Stimulated activated naive CD8-positive, alpha-beta T cell treated with anti-CD3 and anti-CD28 coated beads, Interleukin-15, amount 100 ng/mL, for 72 hours (primary cell): ENCODE results near the gene TXNL4A.
A peak's percentile ranks its signal among the peaks of the same experiment; 100 is the strongest.
"Not testable (repeated sequence)": the region's sequence is repeated elsewhere in the genome, so short reads cannot be mapped to it uniquely, and the experiment has no call there.

ENCODE experiments used
- ATAC-seq: fragments of 150-1000 bp; cut with Tn5 transposase; 2 replicates; pipeline ENCODE4 v1.10.0; 2021; ENCODE audit warnings: mild to moderate bottlenecking, moderate library complexity
- DNase-seq, 2 donors: peaks; one replicate each; pipeline ENCODE4 v3.0.0; 2021 to 2022
- H3K27ac Mint-ChIP-seq, 2 donors: one replicate each; pipeline ENCODE4 v1.8.0; 2022; ENCODE audit warnings: mild to moderate bottlenecking in 2 of 2, mixed read lengths in 2 of 2, moderate library complexity in 2 of 2
- H3K27me3 Mint-ChIP-seq: one replicate; pipeline ENCODE4 v1.8.0; 2022; ENCODE audit warnings: mixed read lengths
- H3K4me1 Mint-ChIP-seq: one replicate; pipeline ENCODE4 v1.8.0; 2022; ENCODE audit warnings: mild to moderate bottlenecking, mixed read lengths
- H3K4me3 Mint-ChIP-seq, 2 donors: one replicate each; pipeline ENCODE4 v1.8.0; 2022; ENCODE audit warnings: mild to moderate bottlenecking in 2 of 2, mixed read lengths in 2 of 2, moderate library complexity in 1 of 2
- H3K9me3 Mint-ChIP-seq, 2 donors: one replicate each; pipeline ENCODE4 v1.8.0; 2022; ENCODE audit warnings: mixed read lengths in 2 of 2

TXNL4A gene, protein sequence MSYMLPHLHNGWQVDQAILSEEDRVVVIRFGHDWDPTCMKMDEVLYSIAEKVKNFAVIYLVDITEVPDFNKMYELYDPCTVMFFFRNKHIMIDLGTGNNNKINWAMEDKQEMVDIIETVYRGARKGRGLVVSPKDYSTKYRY

GRCh38 chr18:79988451-79989194 is at the start of gene TXNL4A:
TSS of gene TXNL4A (minus strand) at chr18:79988563. CDS start at chr18:79988392, 171 bp downstream.
- Mint-ChIP-seq H3K27ac (peak within 1 kb of the TSS; percentile 95 to 99), H3K4me1 (peaks cover 40% of the 10 kb centered on the region), H3K27me3 (no peaks in the 10 kb centered on the region), H3K9me3 (no peaks in the 10 kb centered on the region), H3K4me3 (peak within 1 kb of the TSS; percentile 94 to 95)
- DNase-seq, result peak; percentile 81 to 85
- peak; percentile 98 for ATAC-seq

- H3K4me3 Mint-ChIP-seq, result no peak overlapping the region
- peak overlapping the region in 1 of 2 donors; percentile 86 for H3K27ac Mint-ChIP-seq
- no peaks in the 10 kb centered on the region for H3K9me3 Mint-ChIP-seq
- ATAC-seq (no peak), DNase-seq (no peak)
- H3K4me1 Mint-ChIP-seq, result peaks cover 27% of the 10 kb centered on the region
- no peaks in the 10 kb centered on the region for H3K27me3 Mint-ChIP-seq
Measured at GRCh38 chr18:80037300-80037699, 48.9 kb upstream of the TXNL4A start.

DNA sequence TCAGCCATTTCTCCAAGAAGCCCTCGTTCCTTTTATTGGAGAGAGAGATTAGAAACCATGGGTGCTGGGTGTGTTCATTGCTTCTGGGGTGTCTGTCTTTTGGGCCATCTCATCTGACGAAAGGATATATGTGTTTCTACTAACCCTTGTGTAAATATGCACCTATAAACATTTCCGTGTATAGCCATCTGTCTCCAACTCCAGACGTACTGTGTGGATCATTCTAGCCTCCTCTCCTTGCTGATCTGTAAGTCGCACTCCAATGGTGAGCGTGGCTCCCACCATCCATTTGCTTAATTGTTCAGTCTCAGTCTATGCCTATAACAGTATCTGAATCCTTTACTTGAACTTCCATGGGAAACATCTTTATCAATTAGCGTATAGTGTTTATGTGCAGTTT is 47.6 kb upstream of the TXNL4A start:
- Mint-ChIP-seq H3K27ac (no peak overlapping the region), H3K4me1 (peaks cover 27% of the 10 kb centered on the region), H3K4me3 (peak overlapping the region; percentile 84 to 88), H3K9me3 (no peaks in the 10 kb centered on the region), H3K27me3 (no peaks in the 10 kb centered on the region)
- ATAC-seq (no peak), DNase-seq (no peak)

- peaks cover under 1% of the 10 kb centered on the region in 2 donors for H3K9me3 Mint-ChIP-seq
- ATAC-seq (no peak), DNase-seq (no peak)
- peak overlapping the region; percentile 88 to 90 for H3K27ac Mint-ChIP-seq
- H3K4me3 Mint-ChIP-seq, result peak overlapping the region; percentile 84 to 88
- peaks cover 27% of the 10 kb centered on the region for H3K4me1 Mint-ChIP-seq
- H3K27me3 Mint-ChIP-seq, result no peaks in the 10 kb centered on the region
Measured at GRCh38 chr18:80034852-80035406, 46.6 kb upstream of the TXNL4A start.

DNA sequence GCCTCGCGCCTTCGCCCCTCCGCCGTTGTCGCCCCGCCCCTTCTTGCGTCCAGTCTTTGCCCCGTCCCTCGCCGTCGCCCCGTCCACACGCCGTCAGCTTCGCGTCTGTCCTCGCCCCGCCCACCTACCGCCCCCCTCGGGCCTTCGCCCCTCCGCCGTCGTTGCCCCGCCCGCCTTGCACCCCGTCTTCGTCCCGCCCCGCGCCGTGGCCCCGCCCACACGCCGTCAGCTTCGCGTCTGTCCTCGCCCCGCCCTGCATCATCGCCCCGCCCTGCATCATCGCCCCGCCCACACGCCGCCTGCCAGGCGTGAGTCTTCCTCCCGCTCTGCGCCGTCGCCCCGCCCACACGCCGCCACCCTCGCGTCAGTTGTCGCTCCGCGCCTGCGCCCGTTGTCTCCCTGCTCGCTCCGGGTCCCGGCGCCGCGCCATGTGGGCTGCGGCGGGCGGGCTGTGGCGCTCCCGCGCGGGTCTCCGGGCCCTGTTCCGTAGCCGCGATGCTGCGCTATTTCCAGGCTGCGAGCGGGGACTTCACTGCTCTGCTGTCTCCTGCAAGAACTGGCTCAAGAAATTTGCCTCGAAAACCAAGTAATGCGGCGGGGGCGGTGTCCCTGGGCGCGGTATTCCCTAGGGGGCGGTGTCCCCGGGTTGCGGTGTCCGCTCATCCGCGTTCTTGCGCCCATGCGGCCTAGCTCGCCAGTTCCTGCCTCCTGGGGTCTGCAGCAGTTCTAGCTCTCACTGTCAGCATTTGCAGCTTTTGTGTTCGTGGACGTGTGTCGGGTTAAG is 45.9 kb upstream of the TXNL4A start, which contains the start of gene RBFA:
TSS of gene RBFA (plus strand) at position 367 of the 784 bp plus-strand sequence. CDS start at position 429, 62 bp downstream.
- ATAC-seq, result peak; percentile 86
- Mint-ChIP-seq H3K9me3 (peaks cover 5 to 6% of the 10 kb centered on the region in 2 donors), H3K4me3 (peak within 1 kb of the TSS; percentile 84 to 88), H3K4me1 (peaks cover 27% of the 10 kb centered on the region), H3K27me3 (no peaks in the 10 kb centered on the region), H3K27ac (peak within 1 kb of the TSS; percentile 90 to 95)
- peak; percentile 98 to 99 for DNase-seq

DNA sequence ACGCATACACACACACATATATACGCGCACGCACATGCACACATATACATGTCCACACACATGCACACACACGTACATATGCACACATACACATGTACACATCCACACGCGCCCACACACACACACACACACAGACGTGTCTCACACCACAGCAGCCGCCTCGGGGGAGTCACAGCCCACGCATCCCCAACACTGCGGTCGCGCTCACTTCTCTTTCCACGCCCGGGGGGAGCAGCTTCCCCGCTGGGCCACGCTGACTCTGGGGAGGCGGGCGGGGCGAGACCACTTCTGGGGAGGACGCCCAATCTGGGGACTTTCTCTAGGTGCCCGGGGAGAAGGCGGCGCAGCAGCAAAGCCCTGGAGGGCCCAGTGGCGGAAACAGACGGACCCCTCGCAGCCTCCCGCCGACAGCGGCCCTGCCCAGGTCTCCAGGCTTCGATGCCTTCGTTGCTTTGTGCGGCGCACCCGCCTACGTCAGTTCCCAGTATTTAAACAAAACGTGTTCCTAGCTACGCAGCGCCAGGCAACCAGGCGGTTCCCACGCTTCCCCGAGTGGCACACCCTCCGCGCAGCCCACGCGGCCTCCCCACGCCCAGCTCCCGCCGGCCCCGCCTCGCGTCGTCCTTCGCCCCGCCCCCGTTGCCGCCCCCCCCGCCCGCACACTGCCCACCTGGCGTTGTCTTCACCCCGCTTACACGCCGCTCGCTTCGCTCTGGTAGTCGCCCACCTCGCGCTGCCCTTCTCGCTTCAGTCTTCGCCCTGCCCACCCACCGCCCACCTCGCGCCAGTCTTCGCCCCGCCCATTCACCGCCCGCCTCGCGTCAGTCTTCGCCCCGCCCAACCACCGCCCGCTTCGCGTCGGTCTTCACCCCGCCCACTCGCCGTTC is 45.1 kb upstream of the TXNL4A start:
- Mint-ChIP-seq H3K27ac (peak overlapping the region; percentile 85 to 95), H3K4me3 (peak overlapping the region; percentile 84 to 88), H3K27me3 (no peaks in the 10 kb centered on the region), H3K4me1 (peaks cover 27% of the 10 kb centered on the region), H3K9me3 (peaks cover 5 to 6% of the 10 kb centered on the region in 2 donors)
- ATAC-seq (peak; percentile 66), DNase-seq (peak in 1 of 2 donors; percentile 80)

GRCh38 chr18:80029690-80030089 is 41.3 kb upstream of the TXNL4A start:
- peaks cover 23 to 32% of the 10 kb centered on the region in 2 donors for H3K9me3 Mint-ChIP-seq
- no peak overlapping the region for H3K4me3 Mint-ChIP-seq
- H3K4me1 Mint-ChIP-seq, result peaks cover 12% of the 10 kb centered on the region
- no peaks in the 10 kb centered on the region for H3K27me3 Mint-ChIP-seq
- ATAC-seq, result no peak
- DNase-seq, result no peak
- H3K27ac Mint-ChIP-seq, result no peak overlapping the region

DNA sequence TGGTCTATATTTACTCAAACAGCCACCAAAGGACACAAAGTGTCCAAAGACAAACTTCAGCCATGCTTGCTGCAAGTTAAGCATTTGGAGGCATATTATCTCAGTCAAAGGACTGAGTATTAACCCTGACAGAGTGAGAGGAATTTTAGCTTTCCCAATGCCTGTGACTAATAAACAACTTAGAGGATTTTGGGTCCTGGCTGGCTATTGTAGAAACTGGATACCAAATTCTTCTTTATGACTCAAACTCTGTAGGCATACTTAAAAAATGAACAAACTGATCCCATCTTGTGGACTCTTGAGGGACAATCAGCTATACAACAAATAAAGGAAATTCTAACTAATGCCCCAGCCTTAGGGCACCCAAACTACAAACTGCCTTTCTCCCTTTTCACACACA is 39.4 kb upstream of the TXNL4A start:
- H3K27ac Mint-ChIP-seq, ATAC-seq, H3K4me1 Mint-ChIP-seq, H3K27me3 Mint-ChIP-seq, H3K4me3 Mint-ChIP-seq, DNase-seq: not testable (repeated sequence)
- H3K9me3 Mint-ChIP-seq, result peaks cover 38 to 51% of the 10 kb centered on the region in 2 donors

GRCh38 chr18:80026363-80026762 is 38.0 kb upstream of the TXNL4A start:
- Mint-ChIP-seq H3K9me3 (peaks cover 45 to 65% of the 10 kb centered on the region in 2 donors), H3K4me3 (no peak overlapping the region), H3K27ac (no peak overlapping the region), H3K27me3 (no peaks in the 10 kb centered on the region), H3K4me1 (no peaks in the 10 kb centered on the region)
- ATAC-seq (no peak), DNase-seq (no peak)

- Mint-ChIP-seq H3K27ac (no peak overlapping the region), H3K27me3 (no peaks in the 10 kb centered on the region), H3K9me3 (peaks cover 50 to 75% of the 10 kb centered on the region in 2 donors), H3K4me1 (no peaks in the 10 kb centered on the region), H3K4me3 (no peak overlapping the region)
- no peak for DNase-seq
- no peak for ATAC-seq
Measured at GRCh38 chr18:80023173-80023572, 34.8 kb upstream of the TXNL4A start.

DNA sequence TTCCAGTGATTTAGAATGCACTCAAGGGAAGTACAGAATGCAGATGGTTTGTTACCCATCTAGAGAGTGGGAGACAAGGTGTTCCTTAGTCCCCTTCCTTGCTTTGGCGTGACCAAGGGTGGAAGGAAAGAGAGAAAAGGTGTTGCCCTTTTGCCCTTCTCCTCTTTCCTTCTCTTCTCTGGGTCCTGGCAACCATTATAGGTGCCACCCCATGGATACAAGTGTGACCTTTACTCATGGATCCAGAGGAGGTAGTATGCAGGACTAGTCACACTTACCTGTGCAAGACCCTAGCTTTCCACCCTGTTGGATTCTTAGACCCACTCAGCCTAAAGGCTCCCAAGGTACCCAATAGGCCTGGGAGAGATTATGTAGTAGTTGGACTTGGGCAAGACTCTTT is 34.2 kb upstream of the TXNL4A start:
- H3K4me1 Mint-ChIP-seq, result no peaks in the 10 kb centered on the region
- peaks cover 53 to 78% of the 10 kb centered on the region in 2 donors for H3K9me3 Mint-ChIP-seq
- no peaks in the 10 kb centered on the region for H3K27me3 Mint-ChIP-seq
- DNase-seq, result peak; percentile 22 to 24
- H3K27ac Mint-ChIP-seq, result peak overlapping the region in 1 of 2 donors; percentile 34
- ATAC-seq, result no peak
- no peak overlapping the region for H3K4me3 Mint-ChIP-seq

DNA sequence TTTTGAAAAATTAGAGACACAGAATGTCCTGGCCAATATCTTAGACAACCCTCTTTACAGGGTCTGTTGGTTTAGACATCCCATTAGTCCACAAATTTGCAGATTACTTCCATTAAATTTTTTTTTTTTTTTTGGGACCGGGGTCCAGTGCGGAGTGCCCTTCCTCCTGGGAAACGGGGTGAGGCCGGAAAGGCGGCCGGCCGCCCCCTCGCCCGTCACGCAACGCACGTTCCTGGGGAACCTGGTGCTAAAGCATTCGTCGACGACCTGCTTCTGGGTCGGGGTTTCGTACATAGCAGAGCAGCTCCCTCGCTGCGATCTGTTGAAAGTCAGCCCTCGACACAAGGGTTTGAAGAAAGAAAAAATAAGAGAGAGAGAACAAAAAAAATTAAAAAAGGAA is 24.4 kb upstream of the TXNL4A start:
- H3K9me3 Mint-ChIP-seq, result peaks cover 6 to 34% of the 10 kb centered on the region in 2 donors
- H3K4me1 Mint-ChIP-seq, result no peaks in the 10 kb centered on the region
- DNase-seq (no peak), ATAC-seq (no peak)
- H3K4me3 Mint-ChIP-seq, result no peak overlapping the region
- H3K27ac Mint-ChIP-seq, result no peak overlapping the region
- no peaks in the 10 kb centered on the region for H3K27me3 Mint-ChIP-seq

GRCh38 chr18:80011496-80012137 is 23.3 kb upstream of the TXNL4A start:
- not testable (repeated sequence) for H3K27me3 Mint-ChIP-seq, H3K27ac Mint-ChIP-seq, H3K4me1 Mint-ChIP-seq, ATAC-seq, H3K4me3 Mint-ChIP-seq, DNase-seq
- peaks cover 6 to 43% of the 10 kb centered on the region in 2 donors for H3K9me3 Mint-ChIP-seq

- Mint-ChIP-seq H3K4me1 (no peaks in the 10 kb centered on the region), H3K27ac (no peak overlapping the region), H3K9me3 (peaks cover 6 to 43% of the 10 kb centered on the region in 2 donors), H3K27me3 (no peaks in the 10 kb centered on the region), H3K4me3 (no peak overlapping the region)
- no peak for ATAC-seq
- no peak for DNase-seq
Measured at GRCh38 chr18:80010551-80010906, 22.2 kb upstream of the TXNL4A start.
